Measurements from ENCODE around the gene GPR42. TPM values are rescaled to one million over a fixed set of nuclear protein-coding genes. Genes with fewer than 3 reads are reported as not detected.

GPR42 gene
- total and polyA plus RNA-seq, 10 donors, result 0.09 to 0.67 (median 0.63) TPM; not detected in 6

- peak; percentile 85 for DNase-seq
- Histone ChIP-seq H3K36me3 (peaks cover 0 to 39% (median 3%) of the 10 kb centered on the region in 6 donors), H3K27ac (peak overlapping the region in 6 of 8 donors; percentile 20 to 87 (median 75)), H3K4me3 (peak overlapping the region; percentile 11 to 77 (median 44)), H3K9me3 (no peaks in the 10 kb centered on the region), H3K27me3 (replicated peaks in 1 of 7) (peaks cover 0 to 13% (median 0%) of the 10 kb centered on the region in 7 donors), H3K4me1 (peaks cover 3 to 86% (median 46%) of the 10 kb centered on the region in 6 donors)
- no peak for TF ChIP-seq POLR2A (IDR thresholded peaks at IDR 0.05)
- no peak for TF ChIP-seq CTCF (IDR thresholded peaks at IDR 0.05 in 8 of 11, conservative IDR thresholded peaks at IDR 0.05 in 3 of 11)
- TF ChIP-seq POLR2AphosphoS5 (IDR thresholded peaks at IDR 0.05), result peak; percentile 68 to 75 (median 69)
- intact Hi-C loops (cut with DNase I; ENCODE audit: low total_unique reads), result loop anchor here (10.0 kb wide), 1 partner anchor 58 kb away; no protein-coding TSS in a partner anchor
- 25 to 34% (median 26%) methylated on average over 12 of the region's 12 CpGs for WGBS, 5 donors
Measured at GRCh38 chr19:35332817-35333216, 38.1 kb upstream of the GPR42 start.

DNA sequence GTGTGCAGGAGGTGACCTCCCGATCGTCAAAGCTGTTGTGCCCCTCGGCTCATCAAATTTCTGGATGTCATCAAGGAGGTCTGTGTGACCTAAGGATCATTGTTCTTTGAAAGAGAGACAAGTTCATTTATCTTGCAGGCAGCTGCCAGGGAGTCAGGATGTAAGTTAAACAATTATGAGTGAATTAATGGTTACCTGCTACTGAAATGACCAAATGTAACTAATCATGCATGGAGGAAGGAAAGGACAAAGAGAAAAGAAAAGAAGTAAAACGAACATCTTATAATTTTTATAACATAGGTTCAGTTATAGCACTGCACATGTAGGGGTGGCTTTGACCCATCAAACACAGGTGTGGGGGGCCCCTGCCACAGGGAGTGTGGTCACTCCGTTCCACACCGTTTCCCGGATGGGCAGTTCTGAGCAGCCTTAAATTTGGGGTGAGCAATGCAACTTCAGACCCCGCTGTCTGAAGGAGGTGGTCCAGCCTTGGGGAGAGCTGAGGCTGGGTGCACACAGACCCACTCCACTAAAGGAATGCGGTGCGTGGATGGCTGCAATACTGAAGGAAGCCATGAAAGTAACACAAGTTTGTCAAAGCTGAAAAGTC lies 36.6 kb upstream of the GPR42 start:
- DNase-seq, result no peak
- WGBS, 5 donors, result 71 to 84% (median 75%) methylated on average over 10 of the region's 10 CpGs
- H3K9me3 ChIP-seq, result no peaks in the 10 kb centered on the region
- TF ChIP-seq CTCF (IDR thresholded peaks at IDR 0.05 in 8 of 11, conservative IDR thresholded peaks at IDR 0.05 in 3 of 11), result no peak
- no peak for TF ChIP-seq POLR2A (IDR thresholded peaks at IDR 0.05)
- no peak for TF ChIP-seq POLR2AphosphoS5 (IDR thresholded peaks at IDR 0.05)
- H3K4me1 ChIP-seq, result peaks cover 3 to 85% (median 38%) of the 10 kb centered on the region in 6 donors
- peaks cover 0 to 13% (median 0%) of the 10 kb centered on the region in 7 donors for H3K27me3 ChIP-seq (replicated peaks in 1 of 7)
- H3K27ac ChIP-seq, result peak overlapping the region in 5 of 8 donors; percentile 15 to 87 (median 79)
- H3K4me3 ChIP-seq, result peak overlapping the region in 4 of 8 donors; percentile 5 to 77 (median 49)
- intact Hi-C loops (cut with DNase I; ENCODE audit: low total_unique reads), result loop anchor here (10.0 kb wide), 1 partner anchor 59 kb away; no protein-coding TSS in a partner anchor
- peaks cover 0 to 53% (median 3%) of the 10 kb centered on the region in 6 donors for H3K36me3 ChIP-seq

GRCh38 chr19:35336166-35336955 lies 34.5 kb upstream of the GPR42 start:
- H3K27ac ChIP-seq, result no peak overlapping the region
- no peaks in the 10 kb centered on the region for H3K9me3 ChIP-seq
- WGBS, 5 donors, result 85 to 91% (median 89%) methylated on average over 20 to 21 of the region's 21 CpGs
- no peak for DNase-seq
- intact Hi-C loops (cut with DNase I; ENCODE audit: low total_unique reads), result loop anchor here (10.0 kb wide), 1 partner anchor 62 kb away; no protein-coding TSS in a partner anchor
- no peak overlapping the region for H3K4me3 ChIP-seq
- TF ChIP-seq CTCF (IDR thresholded peaks at IDR 0.05 in 8 of 11, conservative IDR thresholded peaks at IDR 0.05 in 3 of 11) (no peak), POLR2AphosphoS5 (IDR thresholded peaks at IDR 0.05) (peak in 2 of 3 donors; percentile 24 to 72)
- H3K27me3 ChIP-seq (replicated peaks in 1 of 7), result peaks cover 0 to 6% (median 0%) of the 10 kb centered on the region in 7 donors
- peaks cover 3 to 98% (median 42%) of the 10 kb centered on the region in 6 donors for H3K4me1 ChIP-seq
- peaks cover 0 to 74% (median 3%) of the 10 kb centered on the region in 6 donors for H3K36me3 ChIP-seq

Data from spleen (tissue), 11 donors.